Naive thymus-derived CD8-positive, alpha-beta T cell (primary cell): ENCODE results near the gene PARN. TPM values are rescaled to one million over a fixed set of nuclear protein-coding genes. Genes with fewer than 3 reads are reported as not detected.

Experiments used
- ATAC-seq, 2 donors: fragments of 150-1000 bp; cut with Tn5 transposase in 1 of 2; sonication (Bioruptor Pico), chemical (Tn5 transposase) in 1 of 2; 1 replicate in 1 of 2; 2 replicates in 1 of 2; pipeline ENCODE4 v1.10.0; 2021; ENCODE audit warnings: mild to moderate bottlenecking in 2 of 2, moderate library complexity in 2 of 2
- POLR2A ChIA-PET: fragments of 350-600 bp; sonication (Branson Sonifier 250); formaldehyde crosslinking; loops from one replicate; lab custom pipeline; 2021; ENCODE audit warnings: antibody characterized with exemption; lab: Charles Lee
- DNase-seq, 10 donors: peaks; one replicate each; pipeline versions ENCODE4 v3.0.0 to v3.0.0-alpha.2; 2020 to 2022
- H3K27ac Mint-ChIP-seq, 10 donors: one replicate each; pipeline ENCODE4 v1.8.0; 2020 to 2022; ENCODE audit warnings: mild to moderate bottlenecking in 10 of 10, mixed read lengths in 10 of 10, moderate library complexity in 4 of 10, inconsistent platforms in 1 of 10
- H3K27me3 Mint-ChIP-seq, 5 donors: one replicate each; pipeline ENCODE4 v1.8.0; 2021 to 2022; ENCODE audit warnings: mixed read lengths in 5 of 5
- H3K36me3 Mint-ChIP-seq, 3 donors: one replicate each; pipeline ENCODE4 v1.8.0; 2020 to 2022; ENCODE audit warnings: mixed read lengths in 3 of 3, mild to moderate bottlenecking in 2 of 3, inconsistent platforms in 1 of 3
- H3K4me1 Mint-ChIP-seq, 4 donors: one replicate each; pipeline ENCODE4 v1.8.0; 2021 to 2022; ENCODE audit warnings: mixed read lengths in 4 of 4
- H3K4me3 Mint-ChIP-seq, 10 donors: one replicate each; pipeline ENCODE4 v1.8.0; 2020 to 2022; ENCODE audit warnings: mild to moderate bottlenecking in 10 of 10, mixed read lengths in 10 of 10, moderate library complexity in 6 of 10, inconsistent platforms in 1 of 10
- H3K9me3 Mint-ChIP-seq, 9 donors: one replicate each; pipeline ENCODE4 v1.8.0; 2020 to 2022; ENCODE audit warnings: mixed read lengths in 9 of 9, mild to moderate bottlenecking in 3 of 9, inconsistent platforms in 1 of 9, moderate library complexity in 1 of 9
- polyA plus RNA-seq, 3 donors: library from polyadenylated mRNA; unstranded; fragments of 300-500 nt; fragmentation: Illumina TruSeq; gene quantifications; one replicate each; pipeline ENCODE4 v1.2.3, GENCODE V29; 2021
- total RNA-seq, 8 experiments: library from RNA in 2 of 8; stranded (reverse) in 2 of 8; gene quantifications; one replicate each; pipeline ENCODE4 v1.2.3 and lab custom pipeline; 2021 to 2026

PARN gene
- total and polyA plus RNA-seq, 5 experiments from 2014 or later = 40.8 to 50.8 (median 47.9) TPM

DNA sequence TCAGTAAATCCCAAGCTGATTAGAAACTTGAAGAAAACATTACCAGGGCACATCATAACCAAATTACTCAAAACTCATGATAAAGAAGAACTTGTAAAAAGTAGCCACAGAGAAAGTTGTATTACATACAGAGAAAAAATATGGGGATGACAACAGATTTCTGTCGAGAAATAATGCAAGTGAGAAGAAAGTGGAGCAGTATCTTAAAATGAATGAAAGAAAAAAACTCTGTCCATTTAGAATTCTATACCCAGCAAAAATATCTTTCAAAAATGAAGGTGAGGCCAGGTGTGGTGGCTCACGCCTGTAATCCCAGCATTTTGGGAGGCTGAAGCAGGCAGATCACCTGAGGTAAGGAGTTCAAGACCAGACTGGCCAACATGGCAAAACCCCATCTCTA, 165.9 kb downstream of the PARN start:
- ATAC-seq (no peak), DNase-seq (no peak)
- POLR2A ChIA-PET = no interaction called here
- H3K4me3 Mint-ChIP-seq = no peak overlapping the region
- peaks cover 2 to 25% (median 14%) of the 10 kb centered on the region in 4 donors for H3K4me1 Mint-ChIP-seq
- H3K36me3 Mint-ChIP-seq = peaks cover 27 to 65% (median 44%) of the 10 kb centered on the region in 3 donors
- H3K27ac Mint-ChIP-seq = no peak overlapping the region
- peaks cover 0 to 22% (median 7%) of the 10 kb centered on the region in 9 donors for H3K9me3 Mint-ChIP-seq
- H3K27me3 Mint-ChIP-seq = no peaks in the 10 kb centered on the region

DNA sequence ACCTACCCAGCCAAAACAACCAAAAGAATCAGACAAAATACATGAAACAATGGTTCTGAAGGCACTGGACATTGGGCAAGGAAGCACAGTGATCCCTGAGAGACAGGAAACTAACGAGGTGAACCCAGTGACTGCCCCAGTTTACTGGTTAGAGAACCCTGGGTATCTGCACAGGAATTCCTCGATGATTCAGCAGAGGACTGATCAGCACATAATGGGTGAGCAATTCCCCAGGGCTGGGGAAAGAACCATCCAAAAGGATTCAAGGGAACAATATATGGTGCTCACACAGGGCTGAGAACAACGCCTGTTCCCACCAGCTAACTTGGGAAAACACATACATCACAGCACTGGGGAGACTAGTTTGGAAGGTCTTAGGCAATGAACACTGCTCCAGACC, 167.2 kb downstream of the PARN start:
- Mint-ChIP-seq H3K36me3 (peaks cover 23 to 71% (median 44%) of the 10 kb centered on the region in 3 donors), H3K4me1 (peaks cover 2 to 25% (median 13%) of the 10 kb centered on the region in 4 donors), H3K27me3 (no peaks in the 10 kb centered on the region), H3K4me3 (no peak overlapping the region), H3K9me3 (peaks cover 0 to 22% (median 7%) of the 10 kb centered on the region in 9 donors), H3K27ac (peak overlapping the region in 1 of 10 donors; percentile 22)
- POLR2A ChIA-PET = no interaction called here
- DNase-seq (no peak), ATAC-seq (no peak)

DNA sequence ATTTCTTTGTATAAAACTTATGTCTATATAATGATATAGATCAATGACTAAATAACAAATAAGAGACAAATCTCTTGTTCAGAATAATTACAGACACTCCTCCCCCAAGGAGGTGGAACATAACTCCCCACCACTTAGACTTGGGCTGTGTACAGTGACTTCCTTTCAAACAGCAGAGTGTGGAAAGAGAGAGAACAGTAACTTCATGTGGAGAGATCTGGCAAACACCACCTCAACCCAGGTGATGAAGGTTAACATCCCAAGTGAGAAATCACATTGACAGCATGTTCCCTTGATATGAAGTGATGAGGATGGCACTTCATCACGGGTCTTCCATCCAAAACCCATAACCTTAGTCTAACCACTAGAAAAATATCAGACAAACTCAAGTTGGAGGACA, 169.3 kb downstream of the PARN start:
- POLR2A ChIA-PET = no interaction called here
- Mint-ChIP-seq H3K4me3 (no peak overlapping the region), H3K4me1 (peaks cover 2 to 19% (median 13%) of the 10 kb centered on the region in 4 donors), H3K9me3 (peaks cover 0 to 22% (median 7%) of the 10 kb centered on the region in 9 donors), H3K36me3 (peaks cover 22 to 65% (median 36%) of the 10 kb centered on the region in 3 donors), H3K27me3 (no peaks in the 10 kb centered on the region), H3K27ac (no peak overlapping the region)
- ATAC-seq (no peak), DNase-seq (no peak)

DNA sequence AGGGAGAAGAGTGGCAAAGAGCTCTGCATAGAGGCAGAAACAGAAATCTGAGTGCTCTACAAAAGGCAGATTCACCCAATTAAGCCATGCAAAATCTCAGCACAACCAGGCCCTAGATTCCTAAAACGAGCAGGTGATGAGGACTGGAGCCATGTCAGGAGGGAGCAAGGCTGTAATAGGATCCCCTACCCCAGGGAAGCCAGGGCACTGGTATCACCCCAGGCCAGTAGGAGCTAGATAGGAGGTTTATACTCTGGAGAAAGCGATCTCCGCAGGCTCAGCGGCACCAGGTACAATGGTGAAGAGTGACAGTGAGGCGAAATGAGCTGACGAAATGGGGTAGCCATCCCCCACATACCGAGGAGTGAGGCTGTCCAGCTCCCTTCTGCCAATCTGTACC, 171.5 kb downstream of the PARN start:
- POLR2A ChIA-PET = interaction anchor here (1.2 kb wide), 1 partner anchor 122 kb away, joined by 3 read pairs; no protein-coding TSS in a partner anchor

DNA sequence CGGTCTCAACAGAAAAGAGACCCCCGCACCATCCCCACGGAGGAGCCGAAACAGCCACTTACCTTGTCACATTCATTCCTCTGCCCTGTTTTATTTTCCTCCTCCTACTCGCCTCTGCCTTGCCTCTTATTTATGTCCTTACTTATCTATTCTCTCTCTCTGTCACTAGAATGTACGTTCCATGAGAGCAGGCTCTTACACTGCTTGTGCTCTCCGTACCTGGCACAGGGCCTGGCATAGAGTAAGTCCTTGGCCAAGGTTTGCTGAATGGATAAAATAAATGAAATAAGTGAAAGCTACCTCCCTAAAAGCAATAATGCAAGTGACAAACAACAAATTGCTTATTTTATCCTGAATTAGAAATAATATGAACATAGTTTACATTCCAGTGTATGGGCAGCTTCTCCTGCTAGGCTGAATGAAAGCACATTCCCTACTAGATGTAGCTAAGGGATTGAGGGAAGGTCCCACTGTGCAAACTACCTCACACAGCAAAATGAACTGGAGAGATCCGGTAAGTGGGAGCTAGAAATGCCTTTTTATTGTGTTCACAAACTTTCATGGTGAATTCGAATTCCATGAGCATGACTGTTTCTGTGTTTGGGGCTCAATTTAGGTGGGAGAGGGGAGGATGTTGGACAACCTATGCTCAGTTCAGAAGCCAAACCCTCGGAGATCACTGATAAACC, 173.1 kb downstream of the PARN start:
- H3K36me3 Mint-ChIP-seq = peaks cover 11 to 42% (median 11%) of the 10 kb centered on the region in 3 donors
- H3K4me1 Mint-ChIP-seq = peaks cover 0 to 8% (median 3%) of the 10 kb centered on the region in 4 donors
- POLR2A ChIA-PET = no interaction called here

More for the DNA sequence above, 171.5 kb downstream of the PARN start:
- Mint-ChIP-seq H3K27ac (no peak overlapping the region), H3K4me1 (peaks cover 2 to 19% (median 13%) of the 10 kb centered on the region in 4 donors), H3K4me3 (no peak overlapping the region), H3K9me3 (peaks cover 0 to 4% (median 2%) of the 10 kb centered on the region in 9 donors), H3K27me3 (no peaks in the 10 kb centered on the region), H3K36me3 (peaks cover 14 to 52% (median 18%) of the 10 kb centered on the region in 3 donors)
- DNase-seq = no peak
- ATAC-seq = no peak

DNA sequence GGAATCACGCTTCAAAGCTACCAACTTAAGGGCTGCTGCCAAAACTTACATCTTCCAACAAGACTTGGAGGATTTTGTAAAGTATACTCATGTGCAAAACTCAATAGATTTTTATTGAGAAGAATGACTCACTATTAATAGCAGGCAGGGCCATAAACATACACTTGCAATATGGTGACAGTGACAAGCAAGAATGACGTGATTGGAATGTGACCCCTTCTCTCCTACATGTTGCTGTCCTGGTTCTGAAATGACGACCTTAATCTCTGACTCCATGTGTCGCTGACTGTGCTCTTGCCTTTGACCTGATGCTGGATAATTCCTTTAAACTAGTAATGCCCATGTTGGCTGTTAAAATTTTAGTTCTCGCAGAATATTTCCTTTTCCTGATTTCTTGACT, 174.5 kb downstream of the PARN start:
- ATAC-seq (no peak), DNase-seq (no peak)
- H3K9me3 Mint-ChIP-seq = no peaks in the 10 kb centered on the region
- H3K4me1 Mint-ChIP-seq = peaks cover 0 to 3% (median 0%) of the 10 kb centered on the region in 4 donors
- H3K27me3 Mint-ChIP-seq = no peaks in the 10 kb centered on the region
- peaks cover 0 to 29% (median 1%) of the 10 kb centered on the region in 3 donors for H3K36me3 Mint-ChIP-seq
- no peak overlapping the region for H3K27ac Mint-ChIP-seq
- H3K4me3 Mint-ChIP-seq = no peak overlapping the region
- POLR2A ChIA-PET = no interaction called here

More for the DNA sequence above, 173.1 kb downstream of the PARN start:
- ATAC-seq = no peak
- Mint-ChIP-seq H3K9me3 (no peaks in the 10 kb centered on the region), H3K27ac (peak overlapping the region in 1 of 10 donors; percentile 36), H3K4me3 (no peak overlapping the region), H3K27me3 (no peaks in the 10 kb centered on the region)
- DNase-seq = no peak

DNA sequence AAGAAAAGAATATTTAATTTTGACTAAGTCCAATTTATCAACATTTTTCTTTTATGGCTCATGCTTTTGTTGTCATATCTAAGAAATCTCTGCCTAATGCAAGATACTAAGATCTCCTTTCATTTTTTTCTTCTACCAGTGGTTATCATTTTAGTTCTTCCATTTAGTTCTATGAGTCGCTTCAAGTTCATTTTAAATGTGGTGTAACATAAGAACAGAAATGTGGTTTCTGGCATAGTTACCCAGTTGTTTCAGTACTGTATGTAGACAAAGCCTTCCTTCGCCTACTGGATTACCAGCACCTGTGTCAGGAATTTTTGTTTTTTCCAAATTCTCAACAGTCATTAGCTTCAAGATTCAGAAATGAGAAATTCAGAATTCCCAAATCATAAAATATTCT, 175.7 kb downstream of the PARN start:
- H3K9me3 Mint-ChIP-seq = no peaks in the 10 kb centered on the region

DNA sequence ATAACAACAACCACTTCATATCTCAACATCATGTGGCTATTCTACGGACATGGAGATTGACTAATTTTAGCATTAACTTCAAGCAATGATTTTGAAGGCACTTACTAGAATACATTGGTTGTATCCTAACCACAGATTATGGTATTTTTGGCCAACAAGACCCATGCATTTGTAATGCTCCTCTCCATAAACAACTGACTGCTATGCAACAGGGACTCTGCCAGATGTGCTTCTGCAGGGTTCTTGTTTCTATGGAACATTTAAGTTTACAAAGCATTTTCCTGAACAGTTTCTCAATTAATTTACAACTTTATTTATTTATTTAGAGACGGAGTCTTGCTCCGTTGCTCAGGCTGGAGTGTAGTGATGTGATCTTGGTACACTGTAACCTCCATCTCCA, 178.0 kb downstream of the PARN start:
- peaks cover 0 to 3% (median 1%) of the 10 kb centered on the region in 4 donors for H3K4me1 Mint-ChIP-seq
- no peak for DNase-seq
- H3K4me3 Mint-ChIP-seq = no peak overlapping the region
- peak overlapping the region in 1 of 10 donors; percentile 6 for H3K27ac Mint-ChIP-seq
- ATAC-seq = no peak
- peaks cover 0 to 10% (median 0%) of the 10 kb centered on the region in 3 donors for H3K36me3 Mint-ChIP-seq
- no peaks in the 10 kb centered on the region for H3K27me3 Mint-ChIP-seq
- POLR2A ChIA-PET = no interaction called here
- H3K9me3 Mint-ChIP-seq = no peaks in the 10 kb centered on the region

More for the DNA sequence above, 175.7 kb downstream of the PARN start:
- Mint-ChIP-seq H3K27me3 (no peaks in the 10 kb centered on the region), H3K36me3 (peaks cover 0 to 24% (median 0%) of the 10 kb centered on the region in 3 donors), H3K4me3 (no peak overlapping the region), H3K27ac (peak overlapping the region in 1 of 10 donors; percentile 86), H3K4me1 (peaks cover 0 to 3% (median 1%) of the 10 kb centered on the region in 4 donors)
- ATAC-seq (no peak), DNase-seq (no peak)
- POLR2A ChIA-PET = no interaction called here

DNA sequence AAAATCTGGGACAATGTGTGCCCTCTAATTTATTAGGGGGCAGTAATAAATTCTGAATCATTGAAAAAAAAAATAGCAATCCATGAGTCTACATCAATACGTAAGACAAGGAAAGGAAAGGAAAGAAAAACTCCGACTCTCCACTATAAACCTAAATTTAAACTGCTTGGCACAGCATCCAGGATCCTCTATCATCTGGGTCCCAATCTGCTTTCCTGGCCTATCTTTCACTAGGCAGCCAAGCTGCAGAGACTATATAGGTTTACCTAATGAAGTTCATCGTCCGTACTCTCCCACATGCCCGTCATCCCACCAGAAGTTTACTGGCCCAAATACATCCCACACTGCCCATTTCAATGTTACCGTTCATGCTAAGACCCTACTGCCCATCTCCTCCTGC, 179.2 kb downstream of the PARN start:
- Mint-ChIP-seq H3K36me3 (peaks cover 0 to 15% (median 0%) of the 10 kb centered on the region in 3 donors), H3K4me3 (no peak overlapping the region), H3K27me3 (no peaks in the 10 kb centered on the region), H3K4me1 (peaks cover 0 to 3% (median 1%) of the 10 kb centered on the region in 4 donors), H3K27ac (peak overlapping the region in 1 of 10 donors; percentile 0), H3K9me3 (no peaks in the 10 kb centered on the region)
- POLR2A ChIA-PET = no interaction called here
- no peak for ATAC-seq
- no peak for DNase-seq

DNA sequence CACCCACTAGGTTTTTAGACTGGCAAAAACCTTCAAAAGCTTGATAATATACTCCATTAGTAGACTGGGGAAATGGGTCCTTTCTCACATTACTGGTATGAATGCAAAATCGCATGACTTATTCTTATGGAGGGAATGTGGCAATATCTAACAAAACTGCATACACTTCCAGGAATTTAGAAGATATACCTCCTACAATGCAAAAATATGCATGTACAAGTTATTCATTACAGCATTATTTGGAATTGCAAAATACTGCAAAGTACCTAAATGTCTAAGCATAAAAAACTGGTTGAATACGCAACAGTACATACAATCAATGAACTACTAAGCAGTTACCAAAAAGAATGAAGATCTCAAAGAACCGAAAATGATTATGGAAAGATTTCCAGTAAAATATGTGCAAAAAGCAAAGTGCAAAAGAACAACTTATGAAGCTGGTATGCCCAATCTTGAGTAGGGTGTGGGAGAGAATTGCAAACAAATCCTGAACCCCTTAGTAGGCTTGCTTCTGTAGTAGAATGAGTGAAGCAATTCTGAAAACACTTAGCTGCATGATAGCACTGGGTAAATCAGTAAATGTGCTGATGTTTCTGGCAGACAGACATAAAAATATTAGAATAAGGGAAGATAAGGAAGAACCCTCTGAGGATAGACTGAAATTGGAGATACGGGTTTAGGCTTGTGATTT, 180.1 kb downstream of the PARN start:
- ATAC-seq (no peak), DNase-seq (no peak)
- POLR2A ChIA-PET = no interaction called here
- Mint-ChIP-seq H3K4me1 (peaks cover 0 to 3% (median 1%) of the 10 kb centered on the region in 4 donors), H3K27me3 (no peaks in the 10 kb centered on the region), H3K36me3 (peaks cover 0 to 20% (median 0%) of the 10 kb centered on the region in 3 donors), H3K4me3 (no peak overlapping the region), H3K27ac (no peak overlapping the region), H3K9me3 (no peaks in the 10 kb centered on the region)

DNA sequence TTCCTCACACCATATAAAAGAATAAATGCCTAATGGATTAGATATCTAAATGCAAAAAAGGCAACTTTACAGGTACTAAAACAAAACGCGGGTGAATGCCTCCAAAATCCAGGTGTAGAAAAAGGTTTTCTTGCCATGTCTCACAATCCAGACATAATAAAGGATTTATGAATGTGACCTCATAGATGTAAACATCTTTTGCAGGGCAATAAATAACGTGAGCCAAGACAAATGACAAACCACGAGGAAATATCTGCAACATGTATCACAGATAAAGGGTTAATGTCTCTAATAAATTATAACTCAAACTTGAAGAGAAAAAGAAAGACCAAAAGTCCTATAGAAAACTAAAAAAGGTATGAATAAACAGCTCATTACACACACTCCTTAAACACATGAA, 180.7 kb downstream of the PARN start:
- Mint-ChIP-seq H3K27me3 (no peaks in the 10 kb centered on the region), H3K4me3 (no peak overlapping the region), H3K27ac (peak overlapping the region in 1 of 10 donors; percentile 5), H3K36me3 (peaks cover 0 to 25% (median 0%) of the 10 kb centered on the region in 3 donors), H3K9me3 (no peaks in the 10 kb centered on the region), H3K4me1 (peaks cover 0 to 3% (median 1%) of the 10 kb centered on the region in 4 donors)
- POLR2A ChIA-PET = no interaction called here
- DNase-seq (no peak), ATAC-seq (no peak)

DNA sequence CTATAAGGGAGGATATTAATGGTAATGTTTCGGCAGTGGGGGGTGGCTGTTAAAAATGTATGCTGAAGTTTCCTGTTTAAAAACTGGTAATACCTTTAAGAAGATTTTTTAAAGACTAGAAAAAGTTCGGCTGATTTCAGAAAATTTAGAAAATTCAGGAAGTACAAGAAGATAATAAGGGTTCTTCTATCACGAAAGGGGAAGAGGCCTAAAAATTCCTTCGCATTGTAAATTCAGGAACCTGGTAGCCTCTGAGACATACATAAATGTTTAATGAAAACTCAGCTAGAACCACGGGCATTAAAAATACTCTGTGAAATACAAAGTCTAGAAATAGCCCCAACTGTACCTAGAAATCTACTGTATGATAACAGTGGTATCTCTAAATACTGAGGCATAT, 181.2 kb downstream of the PARN start:
- POLR2A ChIA-PET = no interaction called here

DNA sequence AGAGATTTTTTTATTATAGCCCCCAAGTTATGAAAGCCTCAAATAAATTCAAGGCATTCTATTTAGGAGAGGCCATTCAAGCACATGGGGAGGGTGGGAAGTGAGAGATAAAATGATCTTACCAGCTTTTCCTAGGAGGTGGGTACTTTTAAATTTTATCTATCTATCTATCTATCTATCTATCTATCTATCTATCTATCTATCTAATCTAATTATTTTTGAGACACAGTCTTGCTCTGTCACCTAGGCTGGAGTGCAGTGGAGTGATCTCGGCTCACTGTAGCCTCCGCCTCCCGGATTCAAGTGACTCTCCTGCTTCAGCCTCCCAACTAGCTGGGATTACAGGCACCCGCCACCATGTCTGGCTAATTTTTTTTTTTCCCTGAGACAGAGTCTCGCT, 182.3 kb downstream of the PARN start:
- POLR2A ChIA-PET = no interaction called here

More for the DNA sequence above, 181.2 kb downstream of the PARN start:
- H3K4me1 Mint-ChIP-seq = peaks cover 0 to 3% (median 1%) of the 10 kb centered on the region in 4 donors
- no peaks in the 10 kb centered on the region for H3K9me3 Mint-ChIP-seq
- peaks cover 0 to 25% (median 2%) of the 10 kb centered on the region in 3 donors for H3K36me3 Mint-ChIP-seq
- H3K27ac Mint-ChIP-seq = peak overlapping the region in 2 of 10 donors; percentile 61 to 74
- ATAC-seq (no peak), DNase-seq (no peak)
- H3K4me3 Mint-ChIP-seq = no peak overlapping the region
- no peaks in the 10 kb centered on the region for H3K27me3 Mint-ChIP-seq

More for the DNA sequence above, 182.3 kb downstream of the PARN start:
- no peaks in the 10 kb centered on the region for H3K9me3 Mint-ChIP-seq
- no peak for ATAC-seq
- no peaks in the 10 kb centered on the region for H3K27me3 Mint-ChIP-seq
- peaks cover 0 to 27% (median 2%) of the 10 kb centered on the region in 3 donors for H3K36me3 Mint-ChIP-seq
- DNase-seq = no peak
- no peak overlapping the region for H3K4me3 Mint-ChIP-seq
- peaks cover 0 to 3% (median 1%) of the 10 kb centered on the region in 4 donors for H3K4me1 Mint-ChIP-seq
- H3K27ac Mint-ChIP-seq = no peak overlapping the region
